ENCODE data around the gene PTMS. TPM values are rescaled to one million over a fixed set of nuclear protein-coding genes. Genes with fewer than 3 reads are reported as not detected.

The PTMS gene
- total and polyA plus RNA-seq, 2 donors (not counting 3 experiments of a cell fraction or from before 2014, with no cell fraction given) = 555 to 661 TPM

DNA sequence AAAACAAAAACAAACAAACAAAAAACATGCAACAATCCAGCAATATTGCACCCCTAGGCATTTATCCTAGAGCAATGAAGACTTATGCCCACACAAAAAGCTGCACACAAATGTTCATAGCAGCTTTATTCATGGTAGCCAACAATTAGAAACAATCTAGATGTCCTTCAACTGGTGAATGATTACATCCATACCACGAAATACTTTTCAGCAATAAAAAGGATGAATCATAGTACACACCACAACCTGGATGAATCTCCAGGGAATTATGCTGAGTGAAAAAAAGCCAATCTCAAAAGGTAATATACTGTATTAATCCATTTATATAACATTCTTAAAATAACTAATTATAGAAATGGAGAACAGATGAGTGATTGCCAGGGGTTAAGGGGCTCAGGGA is 41.0 kb downstream of the PTMS start:
- Histone ChIP-seq H3K79me2 (ENCODE audit: control insufficient read depth, insufficient read depth, low read length) (no peaks in the 10 kb centered on the region), H3K9ac (replicated peaks; ENCODE audit: extremely low read depth, insufficient read depth, low read length) (no peak overlapping the region), H3K4me1 (ENCODE audit: control insufficient read depth, extremely low read depth, insufficient read depth, low read length) (no peaks in the 10 kb centered on the region), H3K27ac (ENCODE audit: insufficient read depth, low read depth, low read length) (no peak overlapping the region), H2AFZ (ENCODE audit: low read depth, low read length) (no peak overlapping the region), H3K4me3 (replicated peaks in 1 of 3; ENCODE audit: insufficient read depth in 1 of 3, low read depth in 1 of 3, low read length in 3 of 3) (no peak overlapping the region), H3K9me1 (replicated peaks; ENCODE audit: control insufficient read depth, extremely low read depth, insufficient read depth, low read length) (no peaks in the 10 kb centered on the region), H3K27me3 (ENCODE audit: control insufficient read depth in 2 of 2, insufficient read depth in 2 of 2, low read length in 2 of 2) (peaks cover 0 to 9% of the 10 kb centered on the region in 2 experiments), H3K4me2 (ENCODE audit: insufficient read depth, low read length) (no peak overlapping the region), H3K9me3 (replicated peaks; ENCODE audit: control insufficient read depth, insufficient read depth, low read length) (no peaks in the 10 kb centered on the region), H4K20me1 (replicated peaks; ENCODE audit: control insufficient read depth, extremely low read depth, insufficient read depth, low read length) (no peaks in the 10 kb centered on the region), H3K36me3 (ENCODE audit: control insufficient read depth in 2 of 2, extremely low read depth in 1 of 2, insufficient read depth in 2 of 2, low read length in 2 of 2) (no peaks in the 10 kb centered on the region)
- CTCF ChIA-PET = interaction anchor here (0.9 to 1.7 kb wide), 3 partner anchors 11 to 18 kb away, joined by 3 to 4 read pairs (median 3); no protein-coding TSS in a partner anchor
- POLR2A ChIA-PET = no interaction called here
- DNase-seq (ENCODE audit: low read depth, low spot score) (no peak), FAIRE-seq (no peak)
- intact Hi-C loops (cut with micrococcal nuclease) = no loop called here
- no TSS peak for BruUV-seq (replicated peaks)
- no peak for TF ChIP-seq EZH2 (IDR thresholded peaks at IDR 0.05; ENCODE audit: borderline replicate concordance, low read depth, low read length, severe bottlenecking)
- TF ChIP-seq POLR2AphosphoS5 (IDR thresholded peaks at IDR 0.05; ENCODE audit: insufficient read depth, low read depth, low read length) = no peak
- TF ChIP-seq, protein P1, sequence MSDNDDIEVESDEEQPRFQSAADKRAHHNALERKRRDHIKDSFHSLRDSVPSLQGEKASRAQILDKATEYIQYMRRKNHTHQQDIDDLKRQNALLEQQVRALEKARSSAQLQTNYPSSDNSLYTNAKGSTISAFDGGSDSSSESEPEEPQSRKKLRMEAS (IDR thresholded peaks at IDR 0.05; ENCODE audit: insufficient read depth, insufficient read length) = no peak
- TF ChIP-seq GATA2 (IDR thresholded peaks at IDR 0.05; ENCODE audit: insufficient read depth, insufficient read length, low read depth, low read length) = no peak
- TF ChIP-seq JUN (IDR thresholded peaks at IDR 0.05; ENCODE audit: borderline replicate concordance, insufficient read depth, insufficient read length, low read depth) = no peak
- TF ChIP-seq, protein P2, sequence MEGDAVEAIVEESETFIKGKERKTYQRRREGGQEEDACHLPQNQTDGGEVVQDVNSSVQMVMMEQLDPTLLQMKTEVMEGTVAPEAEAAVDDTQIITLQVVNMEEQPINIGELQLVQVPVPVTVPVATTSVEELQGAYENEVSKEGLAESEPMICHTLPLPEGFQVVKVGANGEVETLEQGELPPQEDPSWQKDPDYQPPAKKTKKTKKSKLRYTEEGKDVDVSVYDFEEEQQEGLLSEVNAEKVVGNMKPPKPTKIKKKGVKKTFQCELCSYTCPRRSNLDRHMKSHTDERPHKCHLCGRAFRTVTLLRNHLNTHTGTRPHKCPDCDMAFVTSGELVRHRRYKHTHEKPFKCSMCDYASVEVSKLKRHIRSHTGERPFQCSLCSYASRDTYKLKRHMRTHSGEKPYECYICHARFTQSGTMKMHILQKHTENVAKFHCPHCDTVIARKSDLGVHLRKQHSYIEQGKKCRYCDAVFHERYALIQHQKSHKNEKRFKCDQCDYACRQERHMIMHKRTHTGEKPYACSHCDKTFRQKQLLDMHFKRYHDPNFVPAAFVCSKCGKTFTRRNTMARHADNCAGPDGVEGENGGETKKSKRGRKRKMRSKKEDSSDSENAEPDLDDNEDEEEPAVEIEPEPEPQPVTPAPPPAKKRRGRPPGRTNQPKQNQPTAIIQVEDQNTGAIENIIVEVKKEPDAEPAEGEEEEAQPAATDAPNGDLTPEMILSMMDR (IDR thresholded peaks at IDR 0.05; ENCODE audit: extremely low read depth in 1 of 2, insufficient read depth in 1 of 2, low read depth in 1 of 2, low read length in 2 of 2) = no peak
- no peak for TF ChIP-seq POLR2A (IDR thresholded peaks at IDR 0.05; ENCODE audit: low read depth, low read length)
- TF ChIP-seq FOS (IDR thresholded peaks at IDR 0.05; ENCODE audit: borderline replicate concordance, insufficient read depth, low read length) = no peak
- TF ChIP-seq MYC (IDR thresholded peaks at IDR 0.05; ENCODE audit: low read depth, low read length) = no peak
- dilution Hi-C loops (cut with MboI; ENCODE audit: extremely low pct_ligation_motif_present, low sequenced_read_pairs) = no loop called here
